ENCODE data around the gene TMEM87B. TPM values are rescaled to one million over a fixed set of nuclear protein-coding genes. Genes with fewer than 3 reads are reported as not detected.

TMEM87B gene
- total RNA-seq, 1 experiment from 2014 or later, result 16.3 TPM

DNA sequence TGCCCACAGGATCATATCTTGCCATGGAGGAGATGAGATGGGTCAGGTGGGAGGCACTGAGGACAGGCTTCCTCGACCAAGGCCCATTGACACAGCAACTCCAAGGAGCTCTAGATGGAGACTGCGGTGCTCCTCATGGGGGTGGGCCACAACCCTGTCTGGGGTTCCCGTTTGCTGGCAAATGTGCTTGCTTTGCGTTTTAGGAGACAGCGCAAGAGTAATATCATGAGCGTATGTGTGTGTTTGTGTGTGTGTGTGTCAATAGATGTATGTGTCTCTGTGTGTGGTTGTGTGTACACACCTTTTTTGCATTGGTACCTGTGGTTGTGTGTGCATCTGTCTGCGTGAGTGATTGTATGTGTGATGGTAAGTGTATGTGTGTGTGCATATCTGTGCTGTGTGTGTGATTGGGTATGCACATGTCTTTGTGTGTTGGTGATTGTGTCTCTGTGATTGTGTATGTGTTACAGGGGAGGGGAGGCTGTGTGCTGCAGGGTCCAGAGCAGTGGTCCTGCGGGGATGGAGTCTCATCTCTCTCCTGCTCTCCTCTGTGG lies 87.5 kb downstream of the TMEM87B start:
- no peaks in the 10 kb centered on the region for H3K36me3 ChIP-seq (ENCODE audit: control insufficient read depth, insufficient read depth, low read length)
- Mint-ChIP-seq H3K27ac (ENCODE audit: unreplicated experiment) (no peak overlapping the region), H3K9me3 (ENCODE audit: unreplicated experiment) (no peaks in the 10 kb centered on the region), H3K36me3 (ENCODE audit: insufficient read depth, unreplicated experiment) (no peaks in the 10 kb centered on the region), H3K27me3 (ENCODE audit: insufficient read depth, unreplicated experiment) (peaks cover 4% of the 10 kb centered on the region), H3K4me3 (ENCODE audit: unreplicated experiment) (no peak overlapping the region), H3K4me1 (ENCODE audit: low read depth, unreplicated experiment) (no peaks in the 10 kb centered on the region)
- DNase-seq, result no peak
- TF ChIP-seq, protein P1, sequence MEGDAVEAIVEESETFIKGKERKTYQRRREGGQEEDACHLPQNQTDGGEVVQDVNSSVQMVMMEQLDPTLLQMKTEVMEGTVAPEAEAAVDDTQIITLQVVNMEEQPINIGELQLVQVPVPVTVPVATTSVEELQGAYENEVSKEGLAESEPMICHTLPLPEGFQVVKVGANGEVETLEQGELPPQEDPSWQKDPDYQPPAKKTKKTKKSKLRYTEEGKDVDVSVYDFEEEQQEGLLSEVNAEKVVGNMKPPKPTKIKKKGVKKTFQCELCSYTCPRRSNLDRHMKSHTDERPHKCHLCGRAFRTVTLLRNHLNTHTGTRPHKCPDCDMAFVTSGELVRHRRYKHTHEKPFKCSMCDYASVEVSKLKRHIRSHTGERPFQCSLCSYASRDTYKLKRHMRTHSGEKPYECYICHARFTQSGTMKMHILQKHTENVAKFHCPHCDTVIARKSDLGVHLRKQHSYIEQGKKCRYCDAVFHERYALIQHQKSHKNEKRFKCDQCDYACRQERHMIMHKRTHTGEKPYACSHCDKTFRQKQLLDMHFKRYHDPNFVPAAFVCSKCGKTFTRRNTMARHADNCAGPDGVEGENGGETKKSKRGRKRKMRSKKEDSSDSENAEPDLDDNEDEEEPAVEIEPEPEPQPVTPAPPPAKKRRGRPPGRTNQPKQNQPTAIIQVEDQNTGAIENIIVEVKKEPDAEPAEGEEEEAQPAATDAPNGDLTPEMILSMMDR (IDR thresholded peaks at IDR 0.05; ENCODE audit: insufficient read depth in 1 of 2, low read depth in 1 of 2, low read length in 1 of 2, severe bottlenecking in 1 of 2, unreplicated experiment in 1 of 2), result no peak
- no peaks in the 10 kb centered on the region for H3K4me1 ChIP-seq
- intact Hi-C loops (cut with micrococcal nuclease; ENCODE audit: unreplicated experiment), result no loop called here
- no peaks in the 10 kb centered on the region for H3K9me3 ChIP-seq
- H3K4me3 ChIP-seq (ENCODE audit: low read depth, low read length), result no peak overlapping the region
- POLR2A ChIA-PET, result no interaction called here
- CTCF ChIA-PET, result no interaction called here
- H3K27me3 ChIP-seq (replicated peaks; ENCODE audit: control insufficient read depth, insufficient read depth, low read length), result no peaks in the 10 kb centered on the region
- no TSS peak for BruUV-seq (replicated peaks)

DNA sequence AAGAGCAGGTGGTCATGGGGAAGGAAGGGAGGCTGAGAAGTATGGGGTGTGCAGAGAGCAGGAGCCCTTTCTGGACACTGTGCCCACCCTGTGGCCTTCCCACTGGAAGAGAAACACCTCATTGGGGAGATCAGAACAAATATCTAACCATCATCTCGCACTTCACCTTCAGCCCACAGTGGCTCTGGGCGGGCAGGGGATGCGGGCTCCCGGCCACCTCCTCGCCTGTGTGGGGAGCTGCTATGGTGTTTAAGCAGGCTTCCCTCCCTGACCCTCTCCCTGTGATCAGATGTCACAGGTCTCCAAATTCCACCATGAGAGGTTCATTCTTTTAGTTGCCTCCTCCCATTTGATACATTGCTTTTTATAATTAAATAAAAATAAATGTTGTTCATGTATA lies 88.1 kb downstream of the TMEM87B start:
- Histone ChIP-seq H3K4me3 (ENCODE audit: low read depth, low read length) (no peak overlapping the region), H3K27me3 (replicated peaks; ENCODE audit: control insufficient read depth, insufficient read depth, low read length) (no peaks in the 10 kb centered on the region), H3K36me3 (ENCODE audit: control insufficient read depth, insufficient read depth, low read length) (no peaks in the 10 kb centered on the region), H3K9me3 (no peaks in the 10 kb centered on the region), H3K4me1 (no peaks in the 10 kb centered on the region)
- CTCF ChIA-PET, result no interaction called here
- H3K27me3 Mint-ChIP-seq (ENCODE audit: insufficient read depth, unreplicated experiment), result peaks cover 5% of the 10 kb centered on the region
- H3K9me3 Mint-ChIP-seq (ENCODE audit: unreplicated experiment), result no peaks in the 10 kb centered on the region
- DNase-seq, result no peak
- POLR2A ChIA-PET, result no interaction called here
- no TSS peak for BruUV-seq (replicated peaks)
- H3K36me3 Mint-ChIP-seq (ENCODE audit: insufficient read depth, unreplicated experiment), result no peaks in the 10 kb centered on the region
- intact Hi-C loops (cut with micrococcal nuclease; ENCODE audit: unreplicated experiment), result no loop called here
- H3K4me1 Mint-ChIP-seq (ENCODE audit: low read depth, unreplicated experiment), result no peaks in the 10 kb centered on the region
- no peak overlapping the region for H3K27ac Mint-ChIP-seq (ENCODE audit: unreplicated experiment)
- TF ChIP-seq, protein P1 (IDR thresholded peaks at IDR 0.05; ENCODE audit: insufficient read depth in 1 of 2, low read depth in 1 of 2, low read length in 1 of 2, severe bottlenecking in 1 of 2, unreplicated experiment in 1 of 2), result no peak
- no peak overlapping the region for H3K4me3 Mint-ChIP-seq (ENCODE audit: unreplicated experiment)

DNA sequence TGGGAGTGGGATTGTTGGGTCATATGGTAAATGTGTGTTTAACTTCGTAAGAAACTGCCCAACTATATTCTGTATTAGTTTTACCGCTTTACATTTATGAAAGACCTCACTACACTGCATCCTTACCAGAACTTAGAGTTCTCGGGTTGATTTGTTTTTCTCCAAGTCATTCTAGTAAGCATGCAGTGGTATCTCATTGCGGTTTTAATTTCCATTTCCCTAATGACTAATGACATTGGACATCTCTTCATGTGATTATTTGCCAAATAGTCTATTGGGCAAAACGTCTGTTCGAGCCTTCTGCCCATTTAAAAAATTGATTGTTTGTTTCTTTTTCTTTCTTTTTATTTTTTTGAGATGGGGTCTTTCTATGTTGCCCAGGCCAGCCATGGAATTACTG lies 89.9 kb downstream of the TMEM87B start:
- Mint-ChIP-seq H3K27ac (ENCODE audit: unreplicated experiment) (no peak overlapping the region), H3K9me3 (ENCODE audit: unreplicated experiment) (no peaks in the 10 kb centered on the region), H3K4me3 (ENCODE audit: unreplicated experiment) (no peak overlapping the region), H3K27me3 (ENCODE audit: insufficient read depth, unreplicated experiment) (peaks cover 5% of the 10 kb centered on the region), H3K4me1 (ENCODE audit: low read depth, unreplicated experiment) (no peaks in the 10 kb centered on the region), H3K36me3 (ENCODE audit: insufficient read depth, unreplicated experiment) (peaks cover 5% of the 10 kb centered on the region)
- TF ChIP-seq, protein P1 (IDR thresholded peaks at IDR 0.05; ENCODE audit: insufficient read depth in 1 of 2, low read depth in 1 of 2, low read length in 1 of 2, severe bottlenecking in 1 of 2, unreplicated experiment in 1 of 2), result no peak
- Histone ChIP-seq H3K9me3 (no peaks in the 10 kb centered on the region), H3K36me3 (ENCODE audit: control insufficient read depth, insufficient read depth, low read length) (no peaks in the 10 kb centered on the region), H3K27me3 (replicated peaks; ENCODE audit: control insufficient read depth, insufficient read depth, low read length) (no peaks in the 10 kb centered on the region), H3K4me3 (ENCODE audit: low read depth, low read length) (no peak overlapping the region), H3K4me1 (no peaks in the 10 kb centered on the region)
- intact Hi-C loops (cut with micrococcal nuclease; ENCODE audit: unreplicated experiment), result no loop called here
- no TSS peak for BruUV-seq (replicated peaks)
- CTCF ChIA-PET, result no interaction called here
- no peak for DNase-seq
- POLR2A ChIA-PET, result no interaction called here
